T-helper 1 cell treated with Interleukin-12 subunit alpha and Interleukin-12 subunit beta and Interleukin-4 antibody, amounts not matched to agents 30 ng/mL and 1 ng/mL, for 36 hours (primary cell): Measurements from ENCODE around the gene NXPE3. TPM values are rescaled to one million over a fixed set of nuclear protein-coding genes. Genes with fewer than 3 reads are reported as not detected.

Source experiments
- intact Hi-C: fragments of 100-400 bp; cut with micrococcal nuclease; formaldehyde crosslinking; loops from one replicate; pipeline ENCODE4 v1.15.1; 2024
- total RNA-seq: library from RNA; stranded (reverse); gene quantifications from 2 replicates; pipeline ENCODE4 v1.2.3, GENCODE V29; 2022

The NXPE3 gene
- total RNA-seq, 1 donor from 2014 or later, result 26.8 TPM

- intact Hi-C loops, result loop anchor here (1.0 to 10.0 kb wide), 9 partner anchors 22 to 1445 kb away; partner anchors contain the start of genes LNP1, RPL24 and TOMM70
Observed at GRCh38 chr3:101849714-101850245, 70.8 kb downstream of the NXPE3 start.

GRCh38 chr3:101850246-101851051, 71.4 kb downstream of the NXPE3 start:
- intact Hi-C loops, result loop anchor here (1.0 to 10.0 kb wide), 17 partner anchors 11 to 1446 kb away; partner anchors contain the start of genes CEP97, LNP1, NXPE3 and RPL24

GRCh38 chr3:101851072-101851770, 72.2 kb downstream of the NXPE3 start:
- intact Hi-C loops, result loop anchor here (1.0 to 10.0 kb wide), 11 partner anchors 10 to 1446 kb away; partner anchors contain the start of genes CEP97, LNP1, NXPE3 and TOMM70

GRCh38 chr3:101851850-101852714, 73.1 kb downstream of the NXPE3 start:
- intact Hi-C loops, result loop anchor here (1.0 to 10.0 kb wide), 11 partner anchors 9 to 1447 kb away; partner anchors contain the start of genes CEP97, LNP1, NXPE3 and TOMM70

- intact Hi-C loops, result loop anchor here (10.0 kb wide), 1 partner anchor 1448 kb away; the partner anchor contains the start of genes LNP1 and TOMM70
Observed at GRCh38 chr3:101852983-101853840, 74.2 kb downstream of the NXPE3 start.

- intact Hi-C loops, result loop anchor here (10.0 kb wide), 1 partner anchor 1449 kb away; the partner anchor contains the start of genes LNP1 and TOMM70
Observed at GRCh38 chr3:101853982-101854381, 75.0 kb downstream of the NXPE3 start.

GRCh38 chr3:101854608-101855304, 75.7 kb downstream of the NXPE3 start:
- intact Hi-C loops, result loop anchor here (10.0 kb wide), 1 partner anchor 1450 kb away; the partner anchor contains the start of genes LNP1 and TOMM70

- intact Hi-C loops, result loop anchor here (10.0 kb wide), 1 partner anchor 1453 kb away; the partner anchor contains the start of genes LNP1 and TOMM70
Observed at GRCh38 chr3:101857301-101857741, 78.3 kb downstream of the NXPE3 start.

- intact Hi-C loops, result loop anchor here (10.0 kb wide), 1 partner anchor 1454 kb away; the partner anchor contains the start of genes LNP1 and TOMM70
Observed at GRCh38 chr3:101858464-101859030, 79.5 kb downstream of the NXPE3 start.

GRCh38 chr3:101859882-101860448, 81.0 kb downstream of the NXPE3 start:
- intact Hi-C loops, result loop anchor here (2.0 to 10.0 kb wide), 3 partner anchors 33 to 1455 kb away; partner anchors contain the start of genes LNP1 and TOMM70

GRCh38 chr3:101861212-101861788, 82.3 kb downstream of the NXPE3 start:
- intact Hi-C loops, result loop anchor here (1.0 to 5.0 kb wide), 3 partner anchors 10 to 76 kb away; no protein-coding TSS in a partner anchor

- intact Hi-C loops, result loop anchor here (1.0 to 5.0 kb wide), 3 partner anchors 11 to 75 kb away; no protein-coding TSS in a partner anchor
Observed at GRCh38 chr3:101861789-101862415, 82.9 kb downstream of the NXPE3 start.

- intact Hi-C loops, result loop anchor here (5.0 kb wide), 1 partner anchor 35 kb away; no protein-coding TSS in a partner anchor
Observed at GRCh38 chr3:101862416-101863165, 83.6 kb downstream of the NXPE3 start.

- intact Hi-C loops, result loop anchor here (5.0 kb wide), 2 partner anchors 38 to 122 kb away; no protein-coding TSS in a partner anchor
Observed at GRCh38 chr3:101864926-101865325, 85.9 kb downstream of the NXPE3 start.

- intact Hi-C loops, result loop anchor here (5.0 kb wide), 1 partner anchor 121 kb away; no protein-coding TSS in a partner anchor
Observed at GRCh38 chr3:101865751-101866509, 86.9 kb downstream of the NXPE3 start.
